H9 (cell line): ENCODE data around the gene PAPOLG. TPM values are rescaled to one million over a fixed set of nuclear protein-coding genes. Genes with fewer than 3 reads are reported as not detected.

Experiments used
- DNase-seq: peaks from one replicate; pipeline ENCODE4 v3.0.0-alpha.2; 2017
- H2AFZ ChIP-seq: one replicate; pipeline ENCODE4 v1.6.1; 2013; ENCODE audit warnings: mild to moderate bottlenecking, low read length, control low read depth, moderate library complexity
- H2AK5ac ChIP-seq: 2 replicates; pipeline ENCODE4 v1.6.1; 2013; ENCODE audit warnings: low read length, control low read depth, mixed read lengths; ENCODE audit not compliant: insufficient read length
- H2BK120ac ChIP-seq: one replicate; pipeline ENCODE4 v1.6.1; 2013; ENCODE audit warnings: low read depth, mild to moderate bottlenecking, low read length, control low read depth, inconsistent platforms; ENCODE audit not compliant: poor library complexity, severe bottlenecking
- H2BK12ac ChIP-seq: 2 replicates; pipeline ENCODE4 v1.6.1; 2013; ENCODE audit warnings: low read length, control low read depth, mixed read lengths, low read depth; ENCODE audit not compliant: insufficient read length
- H2BK15ac ChIP-seq: 2 replicates; pipeline ENCODE4 v1.6.1; 2013; ENCODE audit warnings: low read depth, low read length, control low read depth
- H2BK20ac ChIP-seq: one replicate; pipeline ENCODE4 v1.6.1; 2013; ENCODE audit warnings: low read depth, mild to moderate bottlenecking, low read length, control low read depth, inconsistent platforms; ENCODE audit not compliant: poor library complexity, severe bottlenecking
- H2BK5ac ChIP-seq: 2 replicates; pipeline ENCODE4 v1.6.1; 2013; ENCODE audit warnings: low read length, control low read depth, mixed read lengths; ENCODE audit not compliant: insufficient read length
- H3K14ac ChIP-seq: 2 replicates; pipeline ENCODE4 v1.6.1; 2013; ENCODE audit warnings: low read length, control low read depth; ENCODE audit not compliant: insufficient read depth
- H3K18ac ChIP-seq: 2 replicates; pipeline ENCODE4 v1.6.1; 2013; ENCODE audit warnings: low read depth, mild to moderate bottlenecking, mixed read lengths, low read length, control low read depth; ENCODE audit not compliant: insufficient read length
- H3K23ac ChIP-seq: 2 replicates; pipeline ENCODE4 v1.6.1; 2013; ENCODE audit warnings: low read length, control low read depth, mixed read lengths, low read depth; ENCODE audit not compliant: insufficient read length
- H3K23me2 ChIP-seq: 2 replicates; pipeline ENCODE4 v1.6.1; 2013; ENCODE audit warnings: low read depth, mild to moderate bottlenecking, mixed read lengths, low read length, control low read depth; ENCODE audit not compliant: insufficient read length, poor library complexity, severe bottlenecking
- H3K27ac ChIP-seq: 2 replicates; pipeline ENCODE4 v1.5.1; 2013; ENCODE audit warnings: low read length, control low read depth, mixed read lengths, low read depth; ENCODE audit not compliant: insufficient read length
- H3K27me3 ChIP-seq: 2 replicates; pipeline ENCODE4 v1.6.1; 2013; ENCODE audit warnings: low read length, control low read depth, inconsistent platforms; ENCODE audit not compliant: insufficient read depth
- H3K4ac ChIP-seq: 2 replicates; pipeline ENCODE4 v1.6.1; 2013; ENCODE audit warnings: low read depth, mild to moderate bottlenecking, control low read depth, inconsistent platforms, low read length, moderate library complexity
- H3K4me1 ChIP-seq: 2 replicates; pipeline ENCODE4 v1.6.1; 2013; ENCODE audit warnings: low read length, control low read depth, inconsistent platforms; ENCODE audit not compliant: insufficient read depth
- H3K4me2 ChIP-seq: 2 replicates; pipeline ENCODE4 v1.6.1; 2013; ENCODE audit warnings: low read length, control low read depth, mixed read lengths; ENCODE audit not compliant: insufficient read length, insufficient read depth
- H3K56ac ChIP-seq: 2 replicates; pipeline ENCODE4 v1.6.1; 2013; ENCODE audit warnings: low read depth, mild to moderate bottlenecking, mixed read lengths, low read length, control low read depth; ENCODE audit not compliant: insufficient read length
- H3K79me1 ChIP-seq: 2 replicates; pipeline ENCODE4 v1.6.1; 2013; ENCODE audit warnings: low read depth, mild to moderate bottlenecking, moderate library complexity, low read length, control low read depth, inconsistent platforms; ENCODE audit not compliant: insufficient read depth, poor library complexity, severe bottlenecking
- H3K79me2 ChIP-seq: 2 replicates; pipeline ENCODE4 v1.6.1; 2013; ENCODE audit warnings: low read length, control low read depth, inconsistent platforms; ENCODE audit not compliant: insufficient read depth
- H3K9ac ChIP-seq: 2 replicates; pipeline ENCODE4 v1.6.1; 2013; ENCODE audit warnings: low read length, control low read depth, mixed read lengths; ENCODE audit not compliant: insufficient read length; ENCODE audit errors: extremely low read depth
- H3K9me3 ChIP-seq: one replicate; pipeline ENCODE4 v1.6.1; 2013; ENCODE audit warnings: low read depth, low read length, inconsistent platforms; ENCODE audit not compliant: control insufficient read depth
- H3T11ph ChIP-seq: one replicate; pipeline ENCODE4 v1.6.1; 2013; ENCODE audit warnings: mild to moderate bottlenecking, low read length, control low read depth, inconsistent platforms
- H4K20me1 ChIP-seq: one replicate; pipeline ENCODE4 v1.6.1; 2013; ENCODE audit not compliant: control insufficient read depth, insufficient read length, insufficient read depth
- H4K5ac ChIP-seq: 2 replicates; pipeline ENCODE4 v1.6.1; 2013; ENCODE audit warnings: low read depth, mild to moderate bottlenecking, mixed read lengths, low read length, control low read depth; ENCODE audit not compliant: insufficient read length
- H4K8ac ChIP-seq: replicated peaks from 2 replicates; pipeline ENCODE4 v1.6.1; 2013; ENCODE audit warnings: low read length, control low read depth, mixed read lengths, low read depth; ENCODE audit not compliant: insufficient read length
- H4K91ac ChIP-seq: 2 replicates; pipeline ENCODE4 v1.6.1; 2013; ENCODE audit warnings: low read depth, mild to moderate bottlenecking, moderate library complexity, mixed read lengths, low read length, control low read depth; ENCODE audit not compliant: insufficient read length
- H3K27ac Mint-ChIP-seq, 3 experiments: 2 replicates in 2 of 3; 3 replicates in 1 of 3; pipeline ENCODE4 v1.8.0; 2020 to 2021; ENCODE audit warnings: mixed read lengths in 3 of 3, mild to moderate bottlenecking in 1 of 3, moderate library complexity in 1 of 3
- H3K27me3 Mint-ChIP-seq: 2 replicates; pipeline ENCODE4 v1.8.0; 2021; ENCODE audit warnings: low read depth, mild to moderate bottlenecking, moderate library complexity, mixed read lengths
- H3K36me3 Mint-ChIP-seq, 3 experiments: 2 replicates in 2 of 3; 3 replicates in 1 of 3; pipeline ENCODE4 v1.8.0; 2020 to 2021; ENCODE audit warnings: low read depth in 3 of 3, mixed read lengths in 3 of 3; ENCODE audit not compliant: insufficient read depth in 1 of 3
- H3K4me1 Mint-ChIP-seq, 2 experiments: 2 replicates each; pipeline ENCODE4 v1.8.0; 2020; ENCODE audit warnings: mixed read lengths in 2 of 2
- H3K4me3 Mint-ChIP-seq, 2 experiments: 2 replicates in 1 of 2; 3 replicates in 1 of 2; pipeline ENCODE4 v1.8.0; 2020 to 2021; ENCODE audit warnings: mild to moderate bottlenecking in 2 of 2, mixed read lengths in 2 of 2, moderate library complexity in 1 of 2
- H3K9me3 Mint-ChIP-seq, 2 experiments: 2 replicates in 1 of 2; 3 replicates in 1 of 2; pipeline ENCODE4 v1.8.0; 2020; ENCODE audit warnings: mild to moderate bottlenecking in 2 of 2, mixed read lengths in 2 of 2, moderate library complexity in 1 of 2
- CTCF ChIP-seq: fragments of 200-600 bp; sonication (generic); conservative IDR thresholded peaks from 3 replicates; pipeline ENCODE4 v1.8.0; 2021; ENCODE audit warnings: antibody characterized with exemption, mild to moderate bottlenecking
- WGBS: extraction: QIAGEN DNeasy Blood & Tissue Kit; methylation state at CpG from one replicate; pipeline ENCODE4 v1.1.7; 2013; ENCODE audit warnings: missing lambda C conversion rate, low lambda C conversion rate, mixed read lengths; ENCODE audit not compliant: insufficient read length; ENCODE audit errors: extremely low coverage; 5-methylcytosine and 5-hydroxymethylcytosine counted together
- total RNA-seq: library from RNA; stranded (reverse); gene quantifications from 2 replicates; pipeline ENCODE4 v1.2.1, GENCODE V29; 2021

The PAPOLG gene
- total RNA-seq, 1 experiment from 2014 or later = 19.2 TPM

GRCh38 chr2:60839126-60839813 lies 83.2 kb downstream of the PAPOLG start:
- no peak overlapping the region for H2BK12ac ChIP-seq
- H4K20me1 ChIP-seq = no peaks in the 10 kb centered on the region
- WGBS = no CpG with 5 or more reads among the region's 9 CpGs
- no peaks in the 10 kb centered on the region for H3K4me1 ChIP-seq
- no peak for TF ChIP-seq CTCF
- no peak overlapping the region for H3K4me2 ChIP-seq
- no peak overlapping the region for H2BK15ac ChIP-seq
- H4K8ac ChIP-seq = no peak overlapping the region
- H3K27ac Mint-ChIP-seq = no peak overlapping the region
- DNase-seq = peak; percentile 34
- H3K27me3 Mint-ChIP-seq = peaks cover 98% of the 10 kb centered on the region
- H4K5ac ChIP-seq = no peak overlapping the region
- no peak overlapping the region for H3K9ac ChIP-seq
- no peaks in the 10 kb centered on the region for H3K36me3 Mint-ChIP-seq
- H3T11ph ChIP-seq = no peak overlapping the region
- no peaks in the 10 kb centered on the region for H3K23me2 ChIP-seq
- no peak overlapping the region for H3K23ac ChIP-seq
- no peak overlapping the region for H3K27ac ChIP-seq
- peaks cover 16% of the 10 kb centered on the region for H3K27me3 ChIP-seq
- no peak overlapping the region for H3K14ac ChIP-seq
- no peak overlapping the region for H2AK5ac ChIP-seq
- H3K4me3 Mint-ChIP-seq = peak overlapping the region in 1 of 2 experiments; percentile 1; a peak in 1 of 5 replicates
- H3K4me1 Mint-ChIP-seq = peaks cover 11 to 20% of the 10 kb centered on the region in 2 experiments
- H3K4ac ChIP-seq = no peak overlapping the region
- H2AFZ ChIP-seq = no peak overlapping the region
- no peak overlapping the region for H2BK5ac ChIP-seq
- no peaks in the 10 kb centered on the region for H3K79me1 ChIP-seq
- no peak overlapping the region for H3K56ac ChIP-seq
- H3K18ac ChIP-seq = no peak overlapping the region
- H2BK20ac ChIP-seq = no peak overlapping the region
- no peaks in the 10 kb centered on the region for H3K9me3 ChIP-seq
- no peak overlapping the region for H2BK120ac ChIP-seq
- H3K79me2 ChIP-seq = no peaks in the 10 kb centered on the region
- H3K9me3 Mint-ChIP-seq = peaks cover 0 to 5% of the 10 kb centered on the region in 2 experiments; a peak in 1 of 5 replicates
- H4K91ac ChIP-seq = no peak overlapping the region
